Measurements from ENCODE around the gene SYNE3.

The SYNE3 gene

GRCh38 chr14:95471476-95471875 lies 45.0 kb downstream of the SYNE3 start:
- Histone ChIP-seq H3K9me3 (ENCODE audit: insufficient read depth, low read length) (no peaks in the 10 kb centered on the region), H3K36me3 (ENCODE audit: low read length) (no peaks in the 10 kb centered on the region), H2AFZ (ENCODE audit: low read depth, low read length, severe bottlenecking) (no peak overlapping the region), H4K20me1 (ENCODE audit: low read depth, low read length) (no peaks in the 10 kb centered on the region), H3F3A (ENCODE audit: insufficient read depth) (no peaks in the 10 kb centered on the region), H3K79me2 (ENCODE audit: insufficient read depth, low read length) (no peaks in the 10 kb centered on the region), H3K4me2 (ENCODE audit: low read depth, low read length, poor library complexity, severe bottlenecking) (no peak overlapping the region), H3K27ac (ENCODE audit: low read depth, low read length) (no peak overlapping the region), H3K9me2 (replicated peaks; ENCODE audit: insufficient read depth, low read length) (no peaks in the 10 kb centered on the region), H3K27me3 (ENCODE audit: low read length) (no peaks in the 10 kb centered on the region), H3K4me3 (ENCODE audit: insufficient read depth, low read length, poor library complexity, severe bottlenecking) (no peak overlapping the region), H3K9ac (ENCODE audit: low read length) (no peak overlapping the region)
- no peak for TF ChIP-seq CTCF (IDR thresholded peaks at IDR 0.05; ENCODE audit: insufficient read depth, low read length, poor library complexity, severe bottlenecking)
- TF ChIP-seq EZH2phosphoT487 (conservative IDR thresholded peaks at IDR 0.05; ENCODE audit: low read length): no peak

- no peaks in the 10 kb centered on the region for H3K36me3 ChIP-seq (ENCODE audit: low read length)
- no peaks in the 10 kb centered on the region for H3K9me2 ChIP-seq (replicated peaks; ENCODE audit: insufficient read depth, low read length)
- no peak overlapping the region for H3K27ac ChIP-seq (ENCODE audit: low read depth, low read length)
- H4K20me1 ChIP-seq (ENCODE audit: low read depth, low read length): no peaks in the 10 kb centered on the region
- H3K79me2 ChIP-seq (ENCODE audit: insufficient read depth, low read length): no peaks in the 10 kb centered on the region
- TF ChIP-seq CTCF (IDR thresholded peaks at IDR 0.05; ENCODE audit: insufficient read depth, low read length, poor library complexity, severe bottlenecking): no peak
- no peak for TF ChIP-seq EZH2phosphoT487 (conservative IDR thresholded peaks at IDR 0.05; ENCODE audit: low read length)
- no peak overlapping the region for H3K9ac ChIP-seq (ENCODE audit: low read length)
- no peaks in the 10 kb centered on the region for H3K9me3 ChIP-seq (ENCODE audit: insufficient read depth, low read length)
- H3K4me3 ChIP-seq (ENCODE audit: insufficient read depth, low read length, poor library complexity, severe bottlenecking): no peak overlapping the region
- no peaks in the 10 kb centered on the region for H3F3A ChIP-seq (ENCODE audit: insufficient read depth)
- no peaks in the 10 kb centered on the region for H3K27me3 ChIP-seq (ENCODE audit: low read length)
- H2AFZ ChIP-seq (ENCODE audit: low read depth, low read length, severe bottlenecking): no peak overlapping the region
- H3K4me2 ChIP-seq (ENCODE audit: low read depth, low read length, poor library complexity, severe bottlenecking): no peak overlapping the region
These were observed 45.4 kb downstream of the SYNE3 start for GRCh38 chr14:95471016-95471415.

- no peaks in the 10 kb centered on the region for H3K79me2 ChIP-seq (ENCODE audit: insufficient read depth, low read length)
- no peak overlapping the region for H2AFZ ChIP-seq (ENCODE audit: low read depth, low read length, severe bottlenecking)
- H4K20me1 ChIP-seq (ENCODE audit: low read depth, low read length): no peaks in the 10 kb centered on the region
- H3K27me3 ChIP-seq (ENCODE audit: low read length): no peaks in the 10 kb centered on the region
- no peak for TF ChIP-seq CTCF (IDR thresholded peaks at IDR 0.05; ENCODE audit: insufficient read depth, low read length, poor library complexity, severe bottlenecking)
- no peak for TF ChIP-seq EZH2phosphoT487 (conservative IDR thresholded peaks at IDR 0.05; ENCODE audit: low read length)
- H3F3A ChIP-seq (ENCODE audit: insufficient read depth): no peaks in the 10 kb centered on the region
- no peak overlapping the region for H3K9ac ChIP-seq (ENCODE audit: low read length)
- H3K9me3 ChIP-seq (ENCODE audit: insufficient read depth, low read length): no peaks in the 10 kb centered on the region
- no peak overlapping the region for H3K27ac ChIP-seq (ENCODE audit: low read depth, low read length)
- no peak overlapping the region for H3K4me3 ChIP-seq (ENCODE audit: insufficient read depth, low read length, poor library complexity, severe bottlenecking)
- H3K9me2 ChIP-seq (replicated peaks; ENCODE audit: insufficient read depth, low read length): no peaks in the 10 kb centered on the region
- H3K4me2 ChIP-seq (ENCODE audit: low read depth, low read length, poor library complexity, severe bottlenecking): no peak overlapping the region
- no peaks in the 10 kb centered on the region for H3K36me3 ChIP-seq (ENCODE audit: low read length)
These were observed 47.3 kb downstream of the SYNE3 start for GRCh38 chr14:95469134-95469481.

Data from SU-DHL-6 (cell line).